ENCODE data around the gene NSF.

NSF gene

GRCh38 chr17:46736100-46736499, 145.6 kb downstream of the NSF start:
- Histone ChIP-seq H3K9me3 (ENCODE audit: control insufficient read depth, low read length) (no peaks in the 10 kb centered on the region), H3K36me3 (ENCODE audit: control insufficient read depth, insufficient read depth, low read length) (peaks cover 10% of the 10 kb centered on the region), H3K4me1 (ENCODE audit: control insufficient read depth, insufficient read depth, low read length, poor library complexity, severe bottlenecking) (peaks cover 9% of the 10 kb centered on the region), H3K4me3 (ENCODE audit: extremely low read depth, insufficient read depth, low read length, poor library complexity, severe bottlenecking) (no peak overlapping the region), H3K27ac (ENCODE audit: low read depth, low read length, severe bottlenecking) (no peak overlapping the region)

DNA sequence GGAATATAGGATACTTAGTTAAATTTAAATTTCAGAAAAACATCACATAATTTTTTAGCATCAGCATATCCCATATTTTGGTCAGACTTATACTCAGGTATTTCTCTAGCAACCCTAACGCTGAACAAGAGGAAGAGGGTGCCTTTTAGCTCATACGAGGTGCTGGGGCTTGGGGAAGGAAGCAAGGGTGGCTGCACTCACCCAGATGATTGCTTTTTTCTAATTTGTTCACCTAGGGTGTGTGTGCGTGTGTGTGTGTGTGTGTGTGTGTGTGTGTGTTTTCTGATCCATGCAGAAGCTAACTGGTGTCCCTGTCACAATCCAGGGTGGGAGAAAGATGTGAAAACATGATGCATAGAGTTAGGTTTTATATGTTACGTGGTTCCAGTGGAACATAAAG, 146.9 kb downstream of the NSF start:
- WGBS, 2 experiments (ENCODE audit: insufficient coverage in 2 of 2) = 81 to 91% methylated on average over 4 of the region's 4 CpGs
- H3K9me3 ChIP-seq (ENCODE audit: control insufficient read depth, low read length) = no peaks in the 10 kb centered on the region
- no peak overlapping the region for H3K4me3 ChIP-seq (ENCODE audit: extremely low read depth, insufficient read depth, low read length, poor library complexity, severe bottlenecking)
- H3K36me3 ChIP-seq (ENCODE audit: control insufficient read depth, insufficient read depth, low read length) = peaks cover 10% of the 10 kb centered on the region
- H3K27ac ChIP-seq (ENCODE audit: low read depth, low read length, severe bottlenecking) = no peak overlapping the region
- H3K4me1 ChIP-seq (ENCODE audit: control insufficient read depth, insufficient read depth, low read length, poor library complexity, severe bottlenecking) = peaks cover 11% of the 10 kb centered on the region

DNA sequence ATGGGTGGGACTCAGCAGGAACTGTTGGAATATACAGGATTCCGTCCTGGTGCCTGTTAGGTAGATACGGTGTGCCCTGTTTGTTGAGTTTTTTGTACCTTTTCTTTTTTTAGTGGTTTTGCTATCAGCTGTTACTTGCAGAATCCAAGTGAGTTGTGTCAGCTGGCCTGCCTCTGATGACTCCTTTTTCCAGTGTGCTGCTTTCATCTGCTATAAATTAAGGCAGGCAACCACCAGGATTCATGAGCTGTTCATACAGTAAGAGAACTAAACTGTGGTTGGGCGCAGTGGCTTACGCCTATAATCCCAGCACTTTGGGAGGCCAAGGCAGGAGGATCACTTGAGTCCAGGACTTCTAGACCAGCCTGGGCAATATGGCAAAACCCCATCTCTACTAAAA, 148.1 kb downstream of the NSF start:
- WGBS, 2 experiments (ENCODE audit: insufficient coverage in 2 of 2) = 98 to 100% methylated on average over 2 to 4 of the region's 4 CpGs
- no peak overlapping the region for H3K27ac ChIP-seq (ENCODE audit: low read depth, low read length, severe bottlenecking)
- peaks cover 8% of the 10 kb centered on the region for H3K4me1 ChIP-seq (ENCODE audit: control insufficient read depth, insufficient read depth, low read length, poor library complexity, severe bottlenecking)
- no peaks in the 10 kb centered on the region for H3K9me3 ChIP-seq (ENCODE audit: control insufficient read depth, low read length)
- H3K36me3 ChIP-seq (ENCODE audit: control insufficient read depth, insufficient read depth, low read length) = peaks cover 7% of the 10 kb centered on the region
- no peak overlapping the region for H3K4me3 ChIP-seq (ENCODE audit: extremely low read depth, insufficient read depth, low read length, poor library complexity, severe bottlenecking)

GRCh38 chr17:46739982-46740381, 149.5 kb downstream of the NSF start:
- Histone ChIP-seq H3K27ac (ENCODE audit: low read depth, low read length, severe bottlenecking) (no peak overlapping the region), H3K4me1 (ENCODE audit: control insufficient read depth, insufficient read depth, low read length, poor library complexity, severe bottlenecking) (peaks cover 8% of the 10 kb centered on the region), H3K9me3 (ENCODE audit: control insufficient read depth, low read length) (no peaks in the 10 kb centered on the region), H3K36me3 (ENCODE audit: control insufficient read depth, insufficient read depth, low read length) (peaks cover 9% of the 10 kb centered on the region), H3K4me3 (ENCODE audit: extremely low read depth, insufficient read depth, low read length, poor library complexity, severe bottlenecking) (no peak overlapping the region)

DNA sequence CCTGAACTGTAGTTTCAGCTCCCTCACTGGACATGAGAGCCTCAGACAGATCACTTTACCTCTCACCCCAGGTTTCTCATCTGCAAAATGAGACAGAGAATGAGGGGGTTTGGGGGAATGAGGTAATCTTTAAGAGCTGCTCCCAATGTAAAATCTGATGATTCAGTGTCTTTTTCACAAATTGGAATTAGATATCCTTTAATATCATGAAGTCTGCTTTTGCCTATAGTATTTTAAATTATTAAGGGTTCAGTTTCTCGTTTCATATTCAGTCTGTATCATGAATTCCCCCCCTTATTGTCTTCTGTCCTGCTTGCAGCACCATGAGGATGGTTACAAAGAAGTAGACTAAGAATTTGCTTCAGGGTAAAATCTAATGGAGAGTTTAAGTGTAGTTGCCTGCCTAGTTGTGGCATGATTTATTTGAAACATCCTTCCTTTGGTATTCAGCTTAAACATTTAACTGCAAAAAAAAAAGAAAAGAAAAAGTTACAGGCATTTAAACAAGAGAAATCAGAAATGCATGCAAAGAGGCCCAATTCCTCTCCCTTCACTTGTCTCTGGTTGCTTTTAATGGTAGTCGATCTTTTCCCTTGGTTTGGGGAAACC, 150.8 kb downstream of the NSF start:
- H3K4me3 ChIP-seq (ENCODE audit: extremely low read depth, insufficient read depth, low read length, poor library complexity, severe bottlenecking) = no peak overlapping the region
- no peaks in the 10 kb centered on the region for H3K9me3 ChIP-seq (ENCODE audit: control insufficient read depth, low read length)
- H3K27ac ChIP-seq (ENCODE audit: low read depth, low read length, severe bottlenecking) = no peak overlapping the region
- H3K36me3 ChIP-seq (ENCODE audit: control insufficient read depth, insufficient read depth, low read length) = peaks cover 9% of the 10 kb centered on the region
- WGBS, 2 experiments (ENCODE audit: insufficient coverage in 2 of 2) = no CpG with 5 or more reads among the region's 2 CpGs
- H3K4me1 ChIP-seq (ENCODE audit: control insufficient read depth, insufficient read depth, low read length, poor library complexity, severe bottlenecking) = peaks cover 8% of the 10 kb centered on the region

DNA sequence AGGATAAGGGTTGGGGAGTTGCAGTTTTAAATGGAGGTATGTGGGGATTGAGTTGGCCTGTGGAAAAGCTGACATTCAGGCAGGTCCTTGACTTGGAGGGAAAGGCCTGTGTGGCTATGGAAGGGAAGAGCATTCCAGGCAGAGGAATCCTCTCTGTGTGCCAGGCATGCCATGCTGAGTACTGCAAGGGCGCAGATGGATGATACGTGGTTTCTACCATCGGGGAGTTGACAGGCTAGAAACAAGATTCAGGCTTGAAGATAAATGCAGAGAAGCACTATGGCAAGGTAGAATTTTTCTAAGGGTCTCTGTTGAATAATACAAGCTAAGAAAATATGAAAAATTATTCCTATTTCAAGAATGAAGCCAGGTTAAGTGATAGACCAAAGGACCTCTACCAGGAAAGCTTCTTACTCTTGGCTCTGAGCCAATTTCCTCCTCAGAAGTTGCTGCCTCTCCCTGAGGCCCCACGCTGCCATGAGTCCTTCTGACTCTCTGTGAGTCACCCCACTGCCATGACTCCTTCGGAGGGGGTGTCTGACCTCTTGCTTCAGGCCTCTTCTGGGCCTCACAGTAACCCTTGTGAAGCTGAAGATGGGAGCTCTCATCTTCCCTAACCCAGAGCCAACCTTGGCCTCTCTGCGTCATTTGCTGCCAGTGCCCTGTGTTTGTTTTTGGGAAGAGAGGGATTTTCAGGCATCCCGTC, 152.2 kb downstream of the NSF start:
- Histone ChIP-seq H3K4me3 (ENCODE audit: extremely low read depth, insufficient read depth, low read length, poor library complexity, severe bottlenecking) (no peak overlapping the region), H3K36me3 (ENCODE audit: control insufficient read depth, insufficient read depth, low read length) (peaks cover 9% of the 10 kb centered on the region), H3K27ac (ENCODE audit: low read depth, low read length, severe bottlenecking) (no peak overlapping the region), H3K9me3 (ENCODE audit: control insufficient read depth, low read length) (no peaks in the 10 kb centered on the region), H3K4me1 (ENCODE audit: control insufficient read depth, insufficient read depth, low read length, poor library complexity, severe bottlenecking) (peaks cover 8% of the 10 kb centered on the region)
- 91 to 93% methylated on average over 5 to 6 of the region's 7 CpGs for WGBS, 2 experiments (ENCODE audit: insufficient coverage in 2 of 2)

GRCh38 chr17:46744441-46744840, 154.0 kb downstream of the NSF start:
- peaks cover 11% of the 10 kb centered on the region for H3K36me3 ChIP-seq (ENCODE audit: control insufficient read depth, insufficient read depth, low read length)
- WGBS, 2 experiments (ENCODE audit: insufficient coverage in 2 of 2) = 100% methylated on average over 1 of the region's 1 CpG; no CpG with 5 or more reads in 1 of the 2 experiments
- peaks cover 8% of the 10 kb centered on the region for H3K4me1 ChIP-seq (ENCODE audit: control insufficient read depth, insufficient read depth, low read length, poor library complexity, severe bottlenecking)
- H3K27ac ChIP-seq (ENCODE audit: low read depth, low read length, severe bottlenecking) = no peak overlapping the region
- H3K4me3 ChIP-seq (ENCODE audit: extremely low read depth, insufficient read depth, low read length, poor library complexity, severe bottlenecking) = no peak overlapping the region
- no peaks in the 10 kb centered on the region for H3K9me3 ChIP-seq (ENCODE audit: control insufficient read depth, low read length)

DNA sequence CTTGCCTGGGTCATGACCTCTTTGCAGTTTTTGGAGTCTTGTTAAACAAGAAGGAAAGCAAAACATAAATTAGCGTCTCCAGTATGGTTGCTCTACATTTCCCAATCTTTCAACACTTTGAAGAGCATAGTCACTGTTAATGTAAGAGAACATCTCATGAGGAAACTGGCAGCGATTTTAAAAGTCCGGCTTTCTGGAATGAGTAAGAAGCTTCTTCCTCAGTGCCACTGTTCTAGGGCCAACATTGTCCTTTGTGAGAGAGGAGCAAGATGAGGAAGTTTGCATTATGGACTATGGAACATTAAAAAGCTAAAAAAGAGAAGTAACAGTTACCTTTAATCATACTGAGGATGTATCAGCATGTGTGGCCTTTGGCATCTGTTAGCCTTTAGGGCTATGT, 154.9 kb downstream of the NSF start:
- H3K4me1 ChIP-seq (ENCODE audit: control insufficient read depth, insufficient read depth, low read length, poor library complexity, severe bottlenecking) = peaks cover 8% of the 10 kb centered on the region
- H3K36me3 ChIP-seq (ENCODE audit: control insufficient read depth, insufficient read depth, low read length) = peaks cover 14% of the 10 kb centered on the region
- H3K9me3 ChIP-seq (ENCODE audit: control insufficient read depth, low read length) = no peaks in the 10 kb centered on the region
- no peak overlapping the region for H3K27ac ChIP-seq (ENCODE audit: low read depth, low read length, severe bottlenecking)
- WGBS, 2 experiments (ENCODE audit: insufficient coverage in 2 of 2) = 83 to 100% methylated on average over 3 of the region's 3 CpGs
- no peak overlapping the region for H3K4me3 ChIP-seq (ENCODE audit: extremely low read depth, insufficient read depth, low read length, poor library complexity, severe bottlenecking)

GRCh38 chr17:46751425-46751824, 161.0 kb downstream of the NSF start:
- H3K27ac ChIP-seq (ENCODE audit: low read depth, low read length, severe bottlenecking) = no peak overlapping the region
- peaks cover 46% of the 10 kb centered on the region for H3K36me3 ChIP-seq (ENCODE audit: control insufficient read depth, insufficient read depth, low read length)

GRCh38 chr17:46753776-46754175, 163.3 kb downstream of the NSF start:
- Histone ChIP-seq H3K4me3 (ENCODE audit: extremely low read depth, insufficient read depth, low read length, poor library complexity, severe bottlenecking) (no peak overlapping the region), H3K9me3 (ENCODE audit: control insufficient read depth, low read length) (no peaks in the 10 kb centered on the region), H3K4me1 (ENCODE audit: control insufficient read depth, insufficient read depth, low read length, poor library complexity, severe bottlenecking) (no peaks in the 10 kb centered on the region), H3K27ac (ENCODE audit: low read depth, low read length, severe bottlenecking) (no peak overlapping the region), H3K36me3 (ENCODE audit: control insufficient read depth, insufficient read depth, low read length) (peaks cover 41% of the 10 kb centered on the region)
- 79 to 100% methylated on average over 1 to 2 of the region's 3 CpGs for WGBS, 2 experiments (ENCODE audit: insufficient coverage in 2 of 2)

More at GRCh38 chr17:46751425-46751824, 161.0 kb downstream of the NSF start:
- 67 to 89% methylated on average over 2 to 3 of the region's 4 CpGs for WGBS, 2 experiments (ENCODE audit: insufficient coverage in 2 of 2)
- Histone ChIP-seq H3K4me1 (ENCODE audit: control insufficient read depth, insufficient read depth, low read length, poor library complexity, severe bottlenecking) (no peaks in the 10 kb centered on the region), H3K4me3 (ENCODE audit: extremely low read depth, insufficient read depth, low read length, poor library complexity, severe bottlenecking) (no peak overlapping the region), H3K9me3 (ENCODE audit: control insufficient read depth, low read length) (no peaks in the 10 kb centered on the region)

GRCh38 chr17:46756081-46756735, 165.7 kb downstream of the NSF start:
- 84 to 86% methylated on average over 3 of the region's 4 CpGs for WGBS, 2 experiments (ENCODE audit: insufficient coverage in 2 of 2)
- Histone ChIP-seq H3K4me3 (ENCODE audit: extremely low read depth, insufficient read depth, low read length, poor library complexity, severe bottlenecking) (no peak overlapping the region), H3K9me3 (ENCODE audit: control insufficient read depth, low read length) (no peaks in the 10 kb centered on the region), H3K27ac (ENCODE audit: low read depth, low read length, severe bottlenecking) (no peak overlapping the region), H3K4me1 (ENCODE audit: control insufficient read depth, insufficient read depth, low read length, poor library complexity, severe bottlenecking) (no peaks in the 10 kb centered on the region), H3K36me3 (ENCODE audit: control insufficient read depth, insufficient read depth, low read length) (peaks cover 44% of the 10 kb centered on the region)
